NCI-H748 (cell line): Measurements from ENCODE around the gene FAHD2B.
"Not testable (repeated sequence)": the region's sequence is repeated elsewhere in the genome, so short reads cannot be mapped to it uniquely, and the experiment has no call there.

ENCODE experiments used
- DNase-seq: peaks from one replicate; lab custom pipeline; 2025; ENCODE audit not compliant: unreplicated experiment; lab: John Stamatoyannopoulos, UW

The FAHD2B gene

GRCh38 chr2:97068074-97068473 is 26.6 kb downstream of the FAHD2B start:
- no peak for DNase-seq

DNA sequence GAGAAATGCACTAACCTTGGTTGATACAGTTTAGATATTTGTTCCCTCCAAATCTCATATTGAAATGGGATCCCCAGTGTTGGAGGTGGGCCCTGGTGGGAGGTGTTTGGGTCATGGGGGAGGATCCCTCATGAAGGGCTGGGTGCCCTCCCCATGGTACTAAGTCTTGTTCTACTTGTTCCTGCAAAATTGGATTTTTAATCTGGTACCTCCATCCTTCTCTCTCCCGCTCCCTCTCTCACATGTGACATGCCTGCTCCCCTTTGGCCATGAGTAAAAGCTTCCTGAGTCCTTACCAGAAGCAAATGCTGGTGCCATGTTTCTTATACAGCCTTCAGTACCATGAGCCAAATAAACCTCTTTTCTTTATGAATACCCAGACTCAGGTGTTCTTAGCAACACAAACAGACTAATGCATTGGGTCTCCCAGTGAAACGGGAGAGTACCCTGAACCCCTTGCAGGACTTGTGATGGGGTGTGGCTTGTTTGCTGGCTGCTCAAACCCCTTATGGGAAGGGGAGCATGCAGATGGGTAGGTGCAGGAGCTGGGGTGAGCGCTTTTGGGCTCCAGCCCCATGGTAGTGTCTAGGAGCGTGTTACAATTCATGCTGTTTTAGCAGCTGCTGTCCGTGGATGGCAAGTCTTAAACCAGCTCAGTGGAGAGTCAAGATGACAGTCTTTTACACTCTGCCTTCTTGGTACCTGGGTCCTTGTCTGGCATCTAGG is 27.2 kb downstream of the FAHD2B start:
- no peak for DNase-seq

GRCh38 chr2:97066030-97066429 is 28.7 kb downstream of the FAHD2B start:
- not testable (repeated sequence) for DNase-seq

- DNase-seq = not testable (repeated sequence)
Measured at GRCh38 chr2:97062020-97062419, 32.7 kb downstream of the FAHD2B start.

GRCh38 chr2:97059782-97060181 is 34.9 kb downstream of the FAHD2B start:
- not testable (repeated sequence) for DNase-seq

- not testable (repeated sequence) for DNase-seq
Measured at GRCh38 chr2:97056150-97056549, 38.5 kb downstream of the FAHD2B start.

GRCh38 chr2:97050032-97050431 is 44.6 kb downstream of the FAHD2B start:
- not testable (repeated sequence) for DNase-seq

DNA sequence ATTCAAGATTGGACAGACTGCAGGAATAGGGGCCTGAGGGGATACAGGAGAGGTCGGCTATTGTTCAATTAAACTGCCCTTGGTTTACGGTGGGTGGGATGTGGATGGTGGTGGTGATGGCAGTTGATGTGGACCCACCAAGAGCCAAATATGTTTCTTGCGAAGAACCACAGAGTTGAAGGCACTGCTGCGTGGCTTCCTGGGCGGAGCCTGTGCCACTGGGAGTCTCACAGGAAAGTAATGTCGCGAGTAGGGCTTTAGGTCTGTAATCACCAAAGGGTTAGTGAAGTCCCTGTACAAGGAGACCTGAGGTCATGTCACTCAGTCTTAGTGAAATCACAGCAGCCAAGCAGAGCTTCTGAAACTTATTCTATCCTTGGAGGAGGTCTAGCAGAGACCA is 46.2 kb downstream of the FAHD2B start:
- DNase-seq = not testable (repeated sequence)

DNA sequence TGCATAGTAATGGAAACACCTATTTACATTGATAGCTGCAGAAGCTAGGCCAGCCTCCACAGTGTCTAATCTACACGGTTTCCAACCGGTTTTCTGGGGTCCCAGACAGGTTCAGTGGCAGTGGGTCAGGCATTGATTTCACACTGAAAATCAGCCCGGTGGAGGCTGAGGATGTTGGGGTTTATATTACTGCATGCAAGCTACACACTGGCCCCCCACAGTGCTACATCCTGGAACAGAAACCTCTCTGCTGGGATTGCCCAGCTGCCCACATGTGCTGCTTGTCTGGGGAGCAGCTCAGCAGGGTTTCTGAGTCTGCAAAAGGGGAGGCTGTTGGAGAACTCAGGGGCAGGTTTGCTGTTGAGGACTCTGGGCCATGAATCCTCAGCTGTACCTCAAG is 48.0 kb downstream of the FAHD2B start:
- DNase-seq = not testable (repeated sequence)

- DNase-seq = not testable (repeated sequence)
Measured at GRCh38 chr2:97045895-97046499, 48.7 kb downstream of the FAHD2B start.
